Esophagus mucosa (tissue), 1 donor: ENCODE results near the gene CNTROB. TPM values are rescaled to one million over a fixed set of nuclear protein-coding genes. Genes with fewer than 3 reads are reported as not detected.
A peak's percentile ranks its signal among the peaks of the same experiment; 100 is the strongest.

Experiments used
- ATAC-seq: fragments of 200-7000 bp; cut with Tn5 transposase; one replicate; pipeline ENCODE4 v1.9.1; 2020
- total RNA-seq: library from RNA; stranded (reverse); gene quantifications from one replicate; pipeline ENCODE4 v1.2.4, GENCODE V29; 2023
- donor health status: DM: yes; HTN: yes; CAD: no.

CNTROB gene
- total RNA-seq, 1 donor from 2014 or later = 15.4 TPM

DNA sequence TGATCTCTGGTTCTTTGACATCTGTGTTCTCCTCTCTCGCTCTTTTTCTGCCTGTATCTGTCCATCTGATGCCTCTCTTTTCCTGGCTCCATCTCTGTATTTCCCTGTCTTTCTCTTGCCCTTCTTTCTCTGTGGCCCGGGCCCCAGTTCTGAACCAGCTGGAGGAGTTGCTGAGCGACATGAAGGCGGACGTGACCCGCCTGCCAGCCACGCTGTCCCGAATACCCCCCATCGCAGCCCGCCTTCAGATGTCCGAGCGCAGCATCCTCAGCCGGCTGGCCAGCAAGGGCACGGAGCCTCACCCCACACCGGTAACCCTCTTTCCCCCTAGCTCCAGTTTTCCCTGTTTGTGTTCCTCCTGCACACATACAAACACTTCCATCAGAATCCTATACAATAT lies 21.7 kb upstream of the CNTROB start:
- no peak for ATAC-seq

- no peak for ATAC-seq
These were observed 21.3 kb upstream of the CNTROB start for GRCh38 chr17:7910711-7911110.

GRCh38 chr17:7911116-7911515 lies 20.9 kb upstream of the CNTROB start:
- ATAC-seq = no peak

DNA sequence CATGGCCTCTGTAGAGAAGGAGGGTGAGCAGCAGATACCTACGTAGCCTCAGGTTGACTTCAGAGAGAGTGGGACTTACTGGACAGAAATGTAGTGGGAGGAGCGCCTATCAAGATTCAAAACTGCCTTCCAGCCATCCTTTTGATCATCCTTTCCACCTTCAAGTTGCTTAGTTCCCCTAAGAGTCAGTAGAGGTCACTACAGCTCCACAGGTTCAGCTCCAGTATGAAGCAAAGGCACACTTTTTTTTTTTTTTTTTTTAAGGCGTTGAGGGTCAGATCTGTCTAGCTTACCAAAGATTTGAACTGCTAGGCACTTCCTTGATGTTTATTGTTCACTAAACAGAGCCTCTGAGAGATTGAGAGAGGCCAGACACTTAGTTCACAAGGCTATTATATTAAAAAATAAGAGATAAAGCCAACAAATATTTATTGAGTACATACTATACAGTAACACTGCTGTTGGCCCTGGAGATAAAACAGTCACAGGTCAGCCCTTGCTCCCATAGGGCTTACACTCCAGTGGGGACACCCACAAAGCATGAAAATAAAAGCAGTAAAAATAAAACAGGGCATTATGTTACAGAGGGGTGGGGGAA lies 19.0 kb upstream of the CNTROB start:
- ATAC-seq = peak; percentile 26

GRCh38 chr17:7915179-7915610 lies 16.8 kb upstream of the CNTROB start:
- no peak for ATAC-seq

- peak; percentile 78 for ATAC-seq
These were observed 16.2 kb upstream of the CNTROB start, which contains the start of gene RNF227 for GRCh38 chr17:7915611-7916384. Gene RNF227 (minus strand): TSS chr17:7916289. CDS start chr17:7916195, 94 bp downstream.

DNA sequence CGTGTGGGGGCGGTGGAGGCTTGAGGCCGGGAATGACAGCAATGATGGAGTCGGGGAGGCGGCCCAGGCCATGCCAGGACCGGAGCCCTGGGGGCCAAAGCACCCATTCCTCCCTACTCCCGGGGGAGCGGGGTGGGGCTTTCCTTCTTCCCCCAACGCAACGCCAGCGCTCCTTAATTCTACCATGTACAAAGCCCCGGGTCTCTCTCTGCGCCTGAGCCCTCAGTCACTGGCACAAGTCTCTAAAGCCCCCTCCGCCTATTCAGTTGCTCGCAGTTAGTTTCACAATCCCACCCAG lies 15.7 kb upstream of the CNTROB start:
- no peak for ATAC-seq

- ATAC-seq = peak; percentile 13
These were observed 15.2 kb upstream of the CNTROB start for GRCh38 chr17:7916808-7917207.

- no peak for ATAC-seq
These were observed 9.6 kb upstream of the CNTROB start for GRCh38 chr17:7922269-7922844.

GRCh38 chr17:7922845-7923628 lies 9.0 kb upstream of the CNTROB start:
- ATAC-seq = peak; percentile 78

DNA sequence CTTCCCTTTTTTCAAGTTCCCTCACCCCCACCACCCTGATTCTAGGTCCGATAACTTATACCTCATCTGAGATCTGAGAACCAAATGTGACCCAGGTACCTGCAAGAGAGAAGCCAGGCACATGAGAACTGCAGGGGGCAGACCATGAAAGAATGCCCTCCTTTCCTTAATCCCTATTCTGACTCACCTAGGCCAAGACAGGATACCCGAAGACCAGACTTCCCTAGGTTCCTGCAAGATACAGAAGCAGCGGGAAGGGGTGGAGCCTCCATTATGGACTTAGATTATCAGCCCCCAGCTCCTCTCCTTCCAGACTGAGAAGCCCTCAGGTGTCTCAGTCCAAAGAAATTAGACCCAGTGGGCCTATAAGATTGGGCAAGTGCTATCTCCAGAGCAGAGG lies 4.4 kb upstream of the CNTROB start:
- ATAC-seq = no peak

DNA sequence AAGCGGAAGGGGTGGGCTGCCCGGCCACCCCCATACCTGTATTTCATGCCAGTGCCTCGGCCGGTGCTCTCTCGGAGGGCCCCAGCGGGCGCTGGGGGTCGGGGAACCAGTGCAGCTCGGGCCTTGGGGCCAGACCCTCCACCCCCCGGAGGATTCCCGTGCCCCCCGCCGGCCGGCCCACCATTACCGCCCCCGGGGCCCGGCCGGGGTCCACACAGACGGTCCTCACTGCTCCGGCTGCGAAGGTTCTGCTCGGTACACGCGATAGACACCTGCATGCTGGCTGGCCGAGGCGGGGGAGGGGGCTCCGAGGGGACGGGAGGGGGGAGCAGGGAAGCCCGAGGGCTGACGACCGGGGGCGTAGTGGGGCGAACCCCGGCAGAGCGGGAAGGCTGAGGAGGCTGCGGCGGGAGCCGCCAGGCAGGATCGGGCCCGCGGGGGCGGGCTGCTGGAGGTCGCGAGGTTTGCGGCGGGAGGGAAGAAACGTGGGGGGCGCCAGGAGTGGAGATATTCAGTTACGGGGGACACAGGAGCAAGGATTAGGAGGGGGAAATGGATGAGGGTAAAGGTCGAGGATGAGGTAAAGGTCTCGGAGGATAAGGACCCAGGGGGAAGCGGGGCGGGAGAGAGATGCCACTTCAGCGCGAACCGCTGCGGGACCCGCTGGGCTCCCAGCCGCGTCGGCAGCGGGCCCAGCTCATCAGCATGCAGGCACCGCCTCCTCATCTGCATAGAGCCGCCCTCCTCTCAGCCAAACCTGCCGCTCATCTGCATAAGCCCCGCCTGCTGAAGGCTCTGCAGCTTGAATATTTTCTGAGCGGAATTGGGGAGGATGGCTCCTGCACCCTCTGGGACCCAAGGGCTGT lies 2.6 kb upstream of the CNTROB start, which contains the start of gene KCNAB3:
KCNAB3 (minus strand) TSS at position 699 of the 866 bp plus-strand sequence; CDS start at position 278, 421 bp downstream.
- peak; percentile 37 for ATAC-seq

GRCh38 chr17:7930841-7931631 lies 970 bp upstream of the CNTROB start:
- ATAC-seq = no peak

DNA sequence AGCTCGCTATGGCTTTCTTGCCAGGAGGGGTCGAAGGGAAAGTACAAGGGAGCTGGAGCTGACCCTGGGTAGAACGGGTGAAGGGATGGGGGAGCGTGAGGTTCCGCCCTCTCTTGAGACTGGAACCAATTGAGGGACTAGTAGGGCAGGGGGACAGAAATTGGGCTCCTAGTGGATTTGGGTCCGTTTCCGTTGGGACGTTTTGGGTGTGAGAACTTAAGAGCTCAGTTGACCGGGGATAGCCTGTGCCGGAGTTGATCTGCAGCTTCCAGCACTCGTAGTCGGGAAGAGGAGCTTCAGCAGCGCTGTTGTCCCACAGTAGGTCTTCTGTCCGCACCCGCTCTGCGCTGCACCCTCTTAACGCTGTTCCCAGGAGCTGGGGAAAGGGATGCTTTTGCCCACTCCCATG lies 481 bp downstream of the CNTROB start:
- peak; percentile 4 for ATAC-seq

- ATAC-seq = no peak
These were observed 943 bp downstream of the CNTROB start for GRCh38 chr17:7932949-7933348.

GRCh38 chr17:7935859-7936258 lies 3.9 kb downstream of the CNTROB start:
- ATAC-seq = no peak

- no peak for ATAC-seq
These were observed 8.0 kb downstream of the CNTROB start for GRCh38 chr17:7940034-7940433.

GRCh38 chr17:7940743-7941142 lies 8.7 kb downstream of the CNTROB start:
- no peak for ATAC-seq

- ATAC-seq = no peak
These were observed 11.3 kb downstream of the CNTROB start for GRCh38 chr17:7943291-7943690.

GRCh38 chr17:7944326-7944725 lies 12.3 kb downstream of the CNTROB start:
- ATAC-seq = no peak

- no peak for ATAC-seq
These were observed 13.6 kb downstream of the CNTROB start for GRCh38 chr17:7945651-7946050.
